Right lobe of liver (tissue), 6 donors: ENCODE results near the gene DNASE2B. TPM values are rescaled to one million over a fixed set of nuclear protein-coding genes. Genes with fewer than 3 reads are reported as not detected.

ENCODE experiments used
- ATAC-seq, 4 donors: fragments of 200-7000 bp; cut with Tn5 transposase; one replicate each; pipeline ENCODE4 v1.9.1; 2020; ENCODE audit warnings: mild to moderate bottlenecking in 4 of 4, moderate library complexity in 4 of 4
- DNase-seq, 3 donors: peaks; one replicate each; pipeline ENCODE4 v3.0.0-alpha.2; 2020
- H3K27ac ChIP-seq, 3 donors: fragments of 200-600 bp; one replicate each; pipeline ENCODE4 v1.8.0; 2022
- H3K27me3 ChIP-seq, 2 donors: fragments of 200-600 bp; one replicate each; pipeline ENCODE4 v1.8.0; 2022
- H3K36me3 ChIP-seq, 4 donors: fragments of 200-600 bp; sonication (generic) in 1 of 4; one replicate each; pipeline versions ENCODE4 v1.5.1 to v1.8.0; 2017 to 2022; ENCODE audit warnings: control low read depth in 1 of 4
- H3K4me1 ChIP-seq, 4 donors: fragments of 200-600 bp; sonication (generic) in 1 of 4; one replicate each; pipeline versions ENCODE4 v1.5.1 to v1.8.0; 2017 to 2022; ENCODE audit warnings: control low read depth in 1 of 4
- H3K4me3 ChIP-seq, 3 donors: fragments of 200-600 bp; one replicate each; pipeline ENCODE4 v1.8.0; 2022
- H3K9me3 ChIP-seq, 4 donors: fragments of 200-600 bp; sonication (generic) in 1 of 4; one replicate each; pipeline versions ENCODE4 v1.5.1 to v1.8.0; 2017 to 2022; ENCODE audit warnings: control low read depth in 1 of 4
- CTCF ChIP-seq, 4 donors: fragments of 200-600 bp in 3 of 4; fragments of 450-650 bp in 1 of 4; IDR thresholded peaks; one replicate each; pipeline versions ENCODE4 v1.5.1 to v1.8.0; 2016 to 2022; ENCODE audit warnings: antibody characterized with exemption in 4 of 4, mild to moderate bottlenecking in 2 of 4
- POLR2A ChIP-seq: fragments of 450-650 bp; IDR thresholded peaks from one replicate; pipeline ENCODE4 v1.6.1; 2017; ENCODE audit warnings: antibody characterized with exemption, mild to moderate bottlenecking
- WGBS: methylation state at CpG from one replicate; pipeline ENCODE4 v1.1.6; 2018; ENCODE audit warnings: low coverage, low lambda C conversion rate; ENCODE audit not compliant: insufficient coverage; ENCODE audit errors: missing lambda C conversion rate; 5-methylcytosine and 5-hydroxymethylcytosine counted together
- intact Hi-C, 2 donors: fragments of 100-400 bp; cut with DNase I; formaldehyde crosslinking; loops; one replicate each; pipeline versions ENCODE4 v1.11.2 to v1.14.1; 2022
- total RNA-seq, 6 experiments: library from RNA; depleted of rRNA in 2 of 6; stranded (reverse); fragments of >200 nt in 2 of 6; fragmentation: NEBNext Ultra II Directional in 3 of 6; extraction: Animal tissue kit (Norgen Biotek cat#: 25700) in 3 of 6; gene quantifications; one replicate each; pipeline versions ENCODE4 v1.1.0 to v1.2.4, GENCODE V29; 2016 to 2023
- donor health status: DM: no; HTN: yes; CAD: no.
- donor health status: DM: no; HTN: no; CAD: no.
- donor health status: DM: no; HTN: no; CAD: no.
- donor health status: DM: no; HTN: yes; CAD: no.
- donor health status: DM: no; HTN: yes; CAD: no.

DNASE2B gene
- total RNA-seq, 6 experiments from 2014 or later: 0.17 to 0.25 (median 0.25) TPM; not detected in 3

GRCh38 chr1:84358695-84359094 is 39.6 kb upstream of the DNASE2B start:
- Histone ChIP-seq H3K9me3 (no peaks in the 10 kb centered on the region), H3K27me3 (no peaks in the 10 kb centered on the region), H3K36me3 (no peaks in the 10 kb centered on the region), H3K4me1 (no peaks in the 10 kb centered on the region), H3K4me3 (no peak overlapping the region), H3K27ac (no peak overlapping the region)
- TF ChIP-seq POLR2A (no peak), CTCF (IDR thresholded peaks at IDR 0.05) (no peak)
- intact Hi-C loops: no loop called here
- WGBS: 76% methylated on average over 3 of the region's 4 CpGs
- no peak for DNase-seq
- no peak for ATAC-seq

- H3K27me3 ChIP-seq: no peaks in the 10 kb centered on the region
- intact Hi-C loops: no loop called here
- DNase-seq: no peak
- H3K4me1 ChIP-seq: no peaks in the 10 kb centered on the region
- no peaks in the 10 kb centered on the region for H3K36me3 ChIP-seq
- H3K27ac ChIP-seq: no peak overlapping the region
- ATAC-seq: no peak
- WGBS: 67% methylated on average over 1 of the region's 1 CpG
- H3K4me3 ChIP-seq: no peak overlapping the region
- H3K9me3 ChIP-seq: no peaks in the 10 kb centered on the region
- TF ChIP-seq POLR2A (no peak), CTCF (IDR thresholded peaks at IDR 0.05) (no peak)
These were observed 38.0 kb upstream of the DNASE2B start for GRCh38 chr1:84360316-84360715.

DNA sequence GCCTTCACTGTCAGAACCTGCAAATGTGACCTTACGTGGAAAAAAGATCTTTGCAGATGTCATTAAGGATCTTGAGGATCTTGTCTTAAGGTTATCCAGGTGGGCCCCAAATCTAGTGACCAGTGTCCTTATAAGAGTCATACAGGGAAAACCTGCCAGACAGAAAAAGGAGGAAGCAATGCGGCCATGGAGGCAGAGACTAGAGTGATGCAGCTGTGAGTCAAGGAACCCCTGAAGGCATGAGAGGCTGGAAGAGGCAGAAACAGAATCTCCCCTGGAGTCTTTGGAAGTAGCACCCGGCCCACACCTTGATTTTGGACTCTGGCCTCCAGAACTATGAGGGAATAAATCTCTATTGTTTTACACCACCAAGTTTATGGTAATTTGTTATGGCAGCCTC is 36.5 kb upstream of the DNASE2B start:
- Histone ChIP-seq H3K27me3 (no peaks in the 10 kb centered on the region), H3K27ac (no peak overlapping the region), H3K4me3 (no peak overlapping the region), H3K36me3 (no peaks in the 10 kb centered on the region), H3K4me1 (no peaks in the 10 kb centered on the region), H3K9me3 (no peaks in the 10 kb centered on the region)
- no peak for TF ChIP-seq POLR2A
- no peak for TF ChIP-seq CTCF (IDR thresholded peaks at IDR 0.05)
- intact Hi-C loops: no loop called here
- no peak for ATAC-seq
- no peak for DNase-seq
- WGBS: 84% methylated on average over 3 of the region's 3 CpGs

DNA sequence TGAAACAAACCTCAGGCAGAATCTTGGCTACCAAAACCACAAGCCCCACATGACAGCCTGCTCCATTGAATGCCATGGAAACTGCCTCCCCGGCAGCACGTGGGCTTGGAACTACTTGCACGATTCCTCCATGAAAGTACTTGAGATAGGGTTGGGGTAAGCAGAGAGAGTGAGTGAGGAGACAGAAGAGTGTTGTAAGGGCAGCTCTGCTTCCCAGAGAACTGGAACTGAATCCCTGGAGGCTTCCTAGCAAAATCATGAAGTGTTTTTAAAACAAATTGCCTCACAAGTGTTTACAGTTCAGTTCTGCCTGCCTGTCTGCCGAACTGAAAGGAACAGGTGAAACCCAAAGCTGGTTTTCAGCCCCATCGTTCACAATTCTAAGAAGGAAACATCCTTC is 35.3 kb upstream of the DNASE2B start:
- TF ChIP-seq POLR2A: no peak
- 51% methylated on average over 5 of the region's 5 CpGs for WGBS
- Histone ChIP-seq H3K4me1 (no peaks in the 10 kb centered on the region), H3K27ac (no peak overlapping the region), H3K36me3 (no peaks in the 10 kb centered on the region), H3K27me3 (no peaks in the 10 kb centered on the region), H3K4me3 (no peak overlapping the region), H3K9me3 (no peaks in the 10 kb centered on the region)
- intact Hi-C loops: no loop called here
- DNase-seq (no peak), ATAC-seq (no peak)

DNA sequence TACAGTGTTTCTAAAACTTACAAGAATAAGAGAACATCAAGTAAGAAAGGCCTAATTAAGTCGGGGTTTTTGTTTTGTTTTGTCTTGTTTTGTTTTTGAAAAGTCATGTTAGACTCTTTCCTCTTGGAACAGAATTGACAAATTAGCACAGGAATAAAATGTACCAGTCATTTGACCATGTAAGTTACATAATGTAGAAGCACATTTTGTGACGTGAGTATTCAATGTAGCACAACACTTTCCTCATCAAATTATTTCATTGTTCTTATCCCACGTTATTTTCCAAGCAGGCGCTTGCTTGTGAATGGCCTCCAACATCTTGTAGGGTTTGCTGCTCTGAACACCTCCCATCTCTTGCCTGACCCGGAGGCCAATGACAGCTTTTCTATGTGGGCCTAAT is 34.7 kb upstream of the DNASE2B start:
- no peak for ATAC-seq
- Histone ChIP-seq H3K4me1 (no peaks in the 10 kb centered on the region), H3K27me3 (no peaks in the 10 kb centered on the region), H3K4me3 (no peak overlapping the region), H3K36me3 (no peaks in the 10 kb centered on the region), H3K9me3 (no peaks in the 10 kb centered on the region), H3K27ac (no peak overlapping the region)
- 76% methylated on average over 5 of the region's 5 CpGs for WGBS
- intact Hi-C loops: no loop called here
- no peak for DNase-seq
- TF ChIP-seq POLR2A (no peak), CTCF (IDR thresholded peaks at IDR 0.05) (no peak)
